Fibroblast of lung (primary cell): ENCODE results near the gene RTTN.

Experiments used
- CTCF ChIP-seq, 2 donors: IDR thresholded peaks in 1 of 2; conservative IDR thresholded peaks in 1 of 2; 1 replicate in 1 of 2; 2 replicates in 1 of 2; pipeline ENCODE4 v1.5.1; 2011 to 2012; ENCODE audit warnings: low read length in 2 of 2, control low read depth in 1 of 2, inconsistent platforms in 1 of 2, low read depth in 1 of 2, mild to moderate bottlenecking in 1 of 2
- EZH2 ChIP-seq: IDR thresholded peaks from 2 replicates; pipeline ENCODE4 v1.5.1; 2012; ENCODE audit warnings: low read length, control low read depth, mild to moderate bottlenecking; ENCODE audit errors: missing control alignments

GRCh38 chr18:70216788-70217187 is 11.3 kb upstream of the RTTN start:
- no peak for TF ChIP-seq CTCF (conservative IDR thresholded peaks at IDR 0.05 in 1 of 2, IDR thresholded peaks at IDR 0.05 in 1 of 2; ENCODE audit: low read depth in 1 of 2, low read length in 2 of 2)
- TF ChIP-seq EZH2: no peak
